AG04450 (cell line): ENCODE results near the gene NTM. TPM values are rescaled to one million over a fixed set of nuclear protein-coding genes. Genes with fewer than 3 reads are reported as not detected.

Experiments
- CTCF ChIA-PET: fragments of 300-600, 350-600 bp; formaldehyde crosslinking; extraction: SDS; loops from one replicate; lab custom pipeline; 2022; ENCODE audit warnings: antibody characterized with exemption, inconsistent platforms; lab: Charles Lee
- POLR2A ChIA-PET: fragments of 350-600 bp; formaldehyde crosslinking; extraction: SDS; loops from one replicate; lab custom pipeline; 2021; ENCODE audit warnings: antibody characterized with exemption, inconsistent platforms; lab: Yijun Ruan, JAX
- DNase-seq: peaks from one replicate; pipeline ENCODE4 v3.0.0-alpha.2; 2011; ENCODE audit warnings: low read depth, low spot score
- H3K27ac ChIP-seq: one replicate; pipeline ENCODE4 v1.5.1; 2012; ENCODE audit warnings: low read depth, low read length, control low read depth
- H3K27me3 ChIP-seq: one replicate; pipeline ENCODE4 v1.6.0; 2012; ENCODE audit warnings: low read length; ENCODE audit not compliant: control insufficient read depth, insufficient read depth
- H3K4me3 ChIP-seq: 2 replicates; pipeline ENCODE4 v1.5.1; 2011; ENCODE audit warnings: mild to moderate bottlenecking, low read depth, low read length, control low read depth
- H3K9me3 ChIP-seq: 2 replicates; pipeline ENCODE4 v1.5.1; 2012; ENCODE audit warnings: low read length; ENCODE audit not compliant: control insufficient read depth, insufficient read depth
- polyA plus RNA-seq: library from polyadenylated mRNA; depleted of rRNA; stranded (reverse); fragments of >200 nt; gene quantifications from 2 replicates; pipeline ENCODE4 v1.2.3, GENCODE V29; 2011
- TF ChIP-seq, protein P1 (sequence below): IDR thresholded peaks from 2 replicates; pipeline ENCODE4 v1.5.1; 2011; ENCODE audit warnings: low read depth, low read length, control low read depth, inconsistent platforms

The NTM gene
- polyA plus RNA-seq, 1 experiment, result 26.9 TPM

DNA sequence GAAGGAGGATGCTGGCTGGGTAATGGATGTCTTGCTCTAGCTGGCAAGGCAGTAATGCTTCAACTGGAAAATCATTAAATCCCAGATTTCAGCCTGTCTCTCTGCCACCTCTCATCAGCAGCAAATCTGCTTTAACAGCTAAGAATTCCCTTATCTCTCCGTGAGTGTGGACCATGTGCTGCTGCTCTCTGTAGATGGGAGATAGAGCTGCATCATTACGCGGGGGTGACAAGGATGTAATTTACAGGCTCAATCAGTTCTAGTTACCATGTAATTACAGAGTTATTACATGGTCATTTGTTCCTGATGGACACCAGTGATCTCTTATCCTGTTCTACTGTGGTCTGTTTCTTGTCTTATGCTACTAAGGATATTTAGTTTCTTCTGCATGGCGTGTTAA is 665.4 kb downstream of the NTM start:
- DNase-seq, result no peak
- H3K27me3 ChIP-seq, result no peaks in the 10 kb centered on the region
- no peak overlapping the region for H3K4me3 ChIP-seq
- POLR2A ChIA-PET, result no interaction called here
- no peaks in the 10 kb centered on the region for H3K9me3 ChIP-seq
- TF ChIP-seq, protein P1, sequence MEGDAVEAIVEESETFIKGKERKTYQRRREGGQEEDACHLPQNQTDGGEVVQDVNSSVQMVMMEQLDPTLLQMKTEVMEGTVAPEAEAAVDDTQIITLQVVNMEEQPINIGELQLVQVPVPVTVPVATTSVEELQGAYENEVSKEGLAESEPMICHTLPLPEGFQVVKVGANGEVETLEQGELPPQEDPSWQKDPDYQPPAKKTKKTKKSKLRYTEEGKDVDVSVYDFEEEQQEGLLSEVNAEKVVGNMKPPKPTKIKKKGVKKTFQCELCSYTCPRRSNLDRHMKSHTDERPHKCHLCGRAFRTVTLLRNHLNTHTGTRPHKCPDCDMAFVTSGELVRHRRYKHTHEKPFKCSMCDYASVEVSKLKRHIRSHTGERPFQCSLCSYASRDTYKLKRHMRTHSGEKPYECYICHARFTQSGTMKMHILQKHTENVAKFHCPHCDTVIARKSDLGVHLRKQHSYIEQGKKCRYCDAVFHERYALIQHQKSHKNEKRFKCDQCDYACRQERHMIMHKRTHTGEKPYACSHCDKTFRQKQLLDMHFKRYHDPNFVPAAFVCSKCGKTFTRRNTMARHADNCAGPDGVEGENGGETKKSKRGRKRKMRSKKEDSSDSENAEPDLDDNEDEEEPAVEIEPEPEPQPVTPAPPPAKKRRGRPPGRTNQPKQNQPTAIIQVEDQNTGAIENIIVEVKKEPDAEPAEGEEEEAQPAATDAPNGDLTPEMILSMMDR, result no peak
- H3K27ac ChIP-seq, result no peak overlapping the region
- CTCF ChIA-PET, result interaction anchor here (2.5 kb wide), 1 partner anchor 7 kb away, joined by 12 read pairs; no protein-coding TSS in a partner anchor

DNA sequence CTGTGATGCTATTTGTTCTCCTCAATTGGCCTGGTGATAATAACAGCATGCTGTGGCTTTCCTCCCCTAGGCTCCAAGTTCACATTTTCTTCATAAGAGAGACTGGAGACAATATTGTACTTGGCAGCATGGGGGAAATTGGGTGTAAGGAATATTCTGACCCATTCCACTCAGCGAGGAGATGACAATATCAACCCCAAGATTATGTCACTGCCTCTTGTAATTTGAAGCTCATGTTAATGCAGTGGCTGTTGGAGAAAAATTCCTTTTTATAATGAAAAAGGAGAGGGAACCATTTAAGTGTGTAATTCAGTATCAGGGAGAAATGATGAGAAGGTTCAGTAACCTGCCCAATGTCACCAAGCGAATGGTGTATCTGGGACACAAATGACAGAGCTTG is 665.8 kb downstream of the NTM start:
- no peak overlapping the region for H3K4me3 ChIP-seq
- no peaks in the 10 kb centered on the region for H3K27me3 ChIP-seq
- ChIA-PET POLR2A (no interaction called here), CTCF (interaction anchor here (1.3 to 2.5 kb wide), 2 partner anchors 8 to 18 kb away, joined by 3 to 12 read pairs; no protein-coding TSS in a partner anchor)
- H3K9me3 ChIP-seq, result no peaks in the 10 kb centered on the region
- no peak overlapping the region for H3K27ac ChIP-seq
- no peak for DNase-seq
- TF ChIP-seq, protein P1, result no peak

DNA sequence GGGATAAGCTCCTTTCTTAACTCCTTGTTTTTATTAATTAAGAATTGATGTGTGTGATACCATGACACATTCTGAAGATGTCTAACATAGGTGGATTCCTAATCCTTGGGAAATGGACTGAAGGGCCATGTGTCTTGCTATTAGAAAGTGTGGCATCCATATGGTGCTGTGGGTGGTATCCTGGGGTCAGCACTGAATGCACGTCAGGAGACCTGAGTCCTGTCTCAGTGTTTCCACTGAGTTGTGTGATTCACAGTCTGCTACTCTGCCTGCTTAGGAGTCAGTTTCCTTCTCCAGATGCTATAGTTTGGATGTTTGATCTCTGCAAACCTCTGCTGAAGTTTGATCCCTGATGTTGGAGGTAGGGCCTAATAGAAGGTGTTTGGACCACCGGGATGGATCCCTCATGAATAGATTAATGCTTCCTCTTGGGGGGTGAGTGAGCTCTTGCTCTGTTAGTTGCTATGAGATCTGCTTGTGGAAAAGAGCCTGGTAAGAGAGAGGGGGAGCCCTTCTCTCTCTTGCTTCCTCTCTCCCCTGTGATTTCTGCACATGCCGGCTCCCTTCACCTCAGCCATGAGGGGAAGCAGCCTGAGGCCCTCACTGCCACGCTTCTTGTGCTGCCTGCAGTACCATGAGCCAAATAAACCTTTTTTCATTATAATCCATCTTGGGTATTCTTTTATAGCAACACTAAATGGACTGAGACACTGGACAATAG is 666.5 kb downstream of the NTM start:
- no peak for DNase-seq
- TF ChIP-seq, protein P1, result no peak
- Histone ChIP-seq H3K27me3 (no peaks in the 10 kb centered on the region), H3K4me3 (no peak overlapping the region), H3K27ac (no peak overlapping the region), H3K9me3 (no peaks in the 10 kb centered on the region)
- ChIA-PET CTCF (interaction anchor here (1.3 to 2.5 kb wide), 2 partner anchors 9 to 18 kb away, joined by 3 to 12 read pairs; no protein-coding TSS in a partner anchor), POLR2A (no interaction called here)

DNA sequence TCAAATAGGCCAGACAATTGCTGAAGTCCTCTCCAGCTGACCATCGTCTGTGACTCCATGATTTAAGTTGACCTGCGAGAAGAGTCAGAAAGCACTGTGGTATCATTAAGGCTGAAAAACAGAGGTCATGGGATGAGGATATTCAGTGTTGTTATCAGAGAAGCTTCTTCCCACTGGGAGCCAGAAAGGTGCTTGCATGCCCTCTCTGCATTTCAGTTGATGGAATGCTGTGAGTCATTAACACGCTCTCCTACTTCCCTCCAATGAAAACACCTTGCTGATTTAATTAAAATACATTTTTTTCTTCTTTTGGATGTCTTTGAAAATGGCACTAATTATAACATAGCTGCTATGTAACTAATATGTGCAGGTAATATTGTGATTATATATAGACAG is 667.0 kb downstream of the NTM start:
- no peak for DNase-seq
- POLR2A ChIA-PET, result no interaction called here
- Histone ChIP-seq H3K27ac (no peak overlapping the region), H3K4me3 (no peak overlapping the region), H3K27me3 (no peaks in the 10 kb centered on the region), H3K9me3 (no peaks in the 10 kb centered on the region)
- CTCF ChIA-PET, result interaction anchor here (1.3 to 2.5 kb wide), 2 partner anchors 9 to 17 kb away, joined by 3 to 12 read pairs; no protein-coding TSS in a partner anchor
- TF ChIP-seq, protein P1, result no peak

DNA sequence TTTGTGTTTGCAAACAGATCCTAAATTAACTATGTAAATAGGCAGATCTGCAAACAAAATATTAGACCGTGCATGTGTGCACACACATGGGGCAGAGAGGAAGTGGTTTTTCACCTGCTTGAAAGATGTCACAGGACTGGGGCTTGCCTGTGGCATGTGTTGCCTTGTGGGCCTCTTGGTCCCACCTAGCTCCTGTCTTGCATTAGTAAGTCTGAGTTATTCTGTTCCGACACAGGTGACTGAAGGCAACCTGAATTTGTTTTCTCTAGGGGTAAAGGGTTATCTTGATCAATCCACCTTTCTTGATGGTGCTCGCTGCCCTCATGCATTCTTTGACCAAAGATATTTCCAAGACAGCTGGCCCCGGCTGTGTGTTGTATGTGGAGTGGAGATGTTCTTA is 667.5 kb downstream of the NTM start:
- CTCF ChIA-PET, result interaction anchor here (2.5 kb wide), 1 partner anchor 10 kb away, joined by 12 read pairs; no protein-coding TSS in a partner anchor
- H3K27ac ChIP-seq, result no peak overlapping the region
- H3K27me3 ChIP-seq, result no peaks in the 10 kb centered on the region
- H3K4me3 ChIP-seq, result no peak overlapping the region
- no peak for DNase-seq
- no peaks in the 10 kb centered on the region for H3K9me3 ChIP-seq
- POLR2A ChIA-PET, result no interaction called here
- TF ChIP-seq, protein P1, result no peak
